ENCODE data around the gene PI4KA.
"Not testable (repeated sequence)": the region's sequence is repeated elsewhere in the genome, so short reads cannot be mapped to it uniquely, and the experiment has no call there.

Gene PI4KA

GRCh38 chr22:20904008-20904979 is 45.7 kb upstream of the PI4KA start:
- H3K27me3 ChIP-seq (ENCODE audit: insufficient read depth, low read length) = no peaks in the 10 kb centered on the region
- no peak overlapping the region for H4K91ac ChIP-seq (ENCODE audit: low read depth, low read length)
- H3K23ac ChIP-seq (ENCODE audit: low read length) = no peak overlapping the region
- no peak overlapping the region for H3K4me3 ChIP-seq (ENCODE audit: low read depth, low read length)
- no peak overlapping the region for H2BK120ac ChIP-seq (ENCODE audit: insufficient read depth, low read length, poor library complexity)
- H3K27ac ChIP-seq (ENCODE audit: low read depth, low read length) = no peak overlapping the region
- no peak overlapping the region for H4K8ac ChIP-seq (ENCODE audit: low read depth, low read length)
- H2BK12ac ChIP-seq (ENCODE audit: low read length) = no peak overlapping the region
- no peak overlapping the region for H3K4me2 ChIP-seq (ENCODE audit: low read length)
- H3K18ac ChIP-seq (ENCODE audit: low read length) = no peak overlapping the region
- H2BK5ac ChIP-seq (ENCODE audit: low read depth, low read length, poor library complexity) = no peak overlapping the region
- no peak overlapping the region for H3K4ac ChIP-seq (ENCODE audit: low read depth, low read length)
- no peaks in the 10 kb centered on the region for H3K79me2 ChIP-seq (ENCODE audit: control insufficient read depth, insufficient read depth, low read length, poor library complexity)
- no peaks in the 10 kb centered on the region for H3K4me1 ChIP-seq (ENCODE audit: control insufficient read depth in 1 of 2, insufficient read depth in 2 of 2, low read length in 2 of 2)
- peak; percentile 86 to 98 for DNase-seq
- H2AK5ac ChIP-seq (ENCODE audit: low read length) = no peak overlapping the region
- H2AFZ ChIP-seq (ENCODE audit: insufficient read depth, low read length, poor library complexity) = no peak overlapping the region
- H4K12ac ChIP-seq (ENCODE audit: low read depth, low read length) = no peak overlapping the region
- H3K9me3 ChIP-seq (ENCODE audit: insufficient read depth, low read depth, low read length) = peaks cover 1% of the 10 kb centered on the region
- WGBS (ENCODE audit: extremely low coverage, insufficient coverage, insufficient read length) = no CpG with 5 or more reads among the region's 7 CpGs
- H3K79me1 ChIP-seq (ENCODE audit: low read length) = no peaks in the 10 kb centered on the region
- H3K14ac ChIP-seq (ENCODE audit: low read length) = no peak overlapping the region
- H3K36me3 ChIP-seq (ENCODE audit: control insufficient read depth in 1 of 2, insufficient read depth in 2 of 2, low read length in 2 of 2) = no peaks in the 10 kb centered on the region
- H3K9ac ChIP-seq (ENCODE audit: low read length) = no peak overlapping the region

DNA sequence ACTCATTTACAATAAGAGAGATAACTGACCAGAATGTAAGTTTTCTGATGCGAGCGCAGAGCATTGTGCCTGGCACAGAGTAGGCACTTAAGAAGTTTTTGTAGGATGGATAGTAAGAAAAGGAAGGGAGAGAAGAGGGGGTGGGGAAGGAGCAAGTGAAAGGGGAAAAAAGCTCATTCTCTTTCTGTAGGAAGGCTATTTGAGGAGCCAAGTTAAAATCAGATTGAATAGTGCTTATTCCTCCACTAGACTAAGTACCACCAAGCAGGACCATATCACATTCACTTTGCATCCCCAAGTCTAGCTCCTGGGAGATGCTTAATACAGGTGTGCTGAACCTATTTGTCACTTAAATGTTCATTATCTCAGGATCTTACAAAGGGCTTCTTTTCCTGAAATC is 44.5 kb upstream of the PI4KA start:
- H2BK5ac ChIP-seq (ENCODE audit: low read depth, low read length, poor library complexity) = no peak overlapping the region
- no peak overlapping the region for H2BK120ac ChIP-seq (ENCODE audit: insufficient read depth, low read length, poor library complexity)
- no peak overlapping the region for H3K4me3 ChIP-seq (ENCODE audit: low read depth, low read length)
- no peak overlapping the region for H4K91ac ChIP-seq (ENCODE audit: low read depth, low read length)
- no peak overlapping the region for H3K23ac ChIP-seq (ENCODE audit: low read length)
- H3K79me1 ChIP-seq (ENCODE audit: low read length) = no peaks in the 10 kb centered on the region
- H4K12ac ChIP-seq (ENCODE audit: low read depth, low read length) = no peak overlapping the region
- H2AK5ac ChIP-seq (ENCODE audit: low read length) = no peak overlapping the region
- no peak overlapping the region for H3K9ac ChIP-seq (ENCODE audit: low read length)
- no peak overlapping the region for H4K8ac ChIP-seq (ENCODE audit: low read depth, low read length)
- H2AFZ ChIP-seq (ENCODE audit: insufficient read depth, low read length, poor library complexity) = no peak overlapping the region
- H3K4me2 ChIP-seq (ENCODE audit: low read length) = no peak overlapping the region
- H2BK12ac ChIP-seq (ENCODE audit: low read length) = no peak overlapping the region
- no peaks in the 10 kb centered on the region for H3K27me3 ChIP-seq (ENCODE audit: insufficient read depth, low read length)
- no peaks in the 10 kb centered on the region for H3K36me3 ChIP-seq (ENCODE audit: control insufficient read depth in 1 of 2, insufficient read depth in 2 of 2, low read length in 2 of 2)
- H3K27ac ChIP-seq (ENCODE audit: low read depth, low read length) = no peak overlapping the region
- no peak overlapping the region for H3K18ac ChIP-seq (ENCODE audit: low read length)
- no peak for DNase-seq
- H3K4ac ChIP-seq (ENCODE audit: low read depth, low read length) = no peak overlapping the region
- H3K9me3 ChIP-seq (ENCODE audit: insufficient read depth, low read depth, low read length) = peaks cover 1% of the 10 kb centered on the region
- no peaks in the 10 kb centered on the region for H3K79me2 ChIP-seq (ENCODE audit: control insufficient read depth, insufficient read depth, low read length, poor library complexity)
- no CpG with 5 or more reads among the region's 2 CpGs for WGBS (ENCODE audit: extremely low coverage, insufficient coverage, insufficient read length)
- H3K14ac ChIP-seq (ENCODE audit: low read length) = no peak overlapping the region
- H3K4me1 ChIP-seq (ENCODE audit: control insufficient read depth in 1 of 2, insufficient read depth in 2 of 2, low read length in 2 of 2) = no peaks in the 10 kb centered on the region

- H3K27me3 ChIP-seq (ENCODE audit: insufficient read depth, low read length); H2AFZ ChIP-seq (ENCODE audit: insufficient read depth, low read length, poor library complexity); H2BK12ac ChIP-seq (ENCODE audit: low read length); H2BK120ac ChIP-seq (ENCODE audit: insufficient read depth, low read length, poor library complexity); H3K4me1 ChIP-seq (ENCODE audit: control insufficient read depth in 1 of 2, insufficient read depth in 2 of 2, low read length in 2 of 2); H3K9me3 ChIP-seq (ENCODE audit: insufficient read depth, low read depth, low read length); H3K4me3 ChIP-seq (ENCODE audit: low read depth, low read length); H3K14ac ChIP-seq (ENCODE audit: low read length); H3K79me2 ChIP-seq (ENCODE audit: control insufficient read depth, insufficient read depth, low read length, poor library complexity); H3K9ac ChIP-seq (ENCODE audit: low read length); H4K91ac ChIP-seq (ENCODE audit: low read depth, low read length); DNase-seq; H3K23ac ChIP-seq (ENCODE audit: low read length); H3K36me3 ChIP-seq (ENCODE audit: control insufficient read depth in 1 of 2, insufficient read depth in 2 of 2, low read length in 2 of 2); H3K79me1 ChIP-seq (ENCODE audit: low read length); H2BK5ac ChIP-seq (ENCODE audit: low read depth, low read length, poor library complexity); H4K8ac ChIP-seq (ENCODE audit: low read depth, low read length); H4K12ac ChIP-seq (ENCODE audit: low read depth, low read length); H3K4ac ChIP-seq (ENCODE audit: low read depth, low read length); H3K18ac ChIP-seq (ENCODE audit: low read length); H3K4me2 ChIP-seq (ENCODE audit: low read length); H2AK5ac ChIP-seq (ENCODE audit: low read length); H3K27ac ChIP-seq (ENCODE audit: low read depth, low read length): not testable (repeated sequence)
- no CpG with 5 or more reads among the region's 18 CpGs for WGBS (ENCODE audit: extremely low coverage, insufficient coverage, insufficient read length)
Observed at GRCh38 chr22:20901093-20902033, 42.8 kb upstream of the PI4KA start.

GRCh38 chr22:20899827-20900423 is 41.3 kb upstream of the PI4KA start:
- no peak for DNase-seq
- H3K14ac ChIP-seq (ENCODE audit: low read length) = no peak overlapping the region
- no peaks in the 10 kb centered on the region for H3K79me2 ChIP-seq (ENCODE audit: control insufficient read depth, insufficient read depth, low read length, poor library complexity)
- H3K9ac ChIP-seq (ENCODE audit: low read length) = no peak overlapping the region
- H3K23ac ChIP-seq (ENCODE audit: low read length) = no peak overlapping the region
- H2BK5ac ChIP-seq (ENCODE audit: low read depth, low read length, poor library complexity) = no peak overlapping the region
- H3K4me2 ChIP-seq (ENCODE audit: low read length) = no peak overlapping the region
- H2BK120ac ChIP-seq (ENCODE audit: insufficient read depth, low read length, poor library complexity) = no peak overlapping the region
- no peaks in the 10 kb centered on the region for H3K79me1 ChIP-seq (ENCODE audit: low read length)
- no peak overlapping the region for H4K8ac ChIP-seq (ENCODE audit: low read depth, low read length)
- no peak overlapping the region for H3K18ac ChIP-seq (ENCODE audit: low read length)
- H3K36me3 ChIP-seq (ENCODE audit: control insufficient read depth in 1 of 2, insufficient read depth in 2 of 2, low read length in 2 of 2) = no peaks in the 10 kb centered on the region
- H2AFZ ChIP-seq (ENCODE audit: insufficient read depth, low read length, poor library complexity) = no peak overlapping the region
- H4K91ac ChIP-seq (ENCODE audit: low read depth, low read length) = no peak overlapping the region
- no peak overlapping the region for H3K4ac ChIP-seq (ENCODE audit: low read depth, low read length)
- no peak overlapping the region for H3K4me3 ChIP-seq (ENCODE audit: low read depth, low read length)
- H3K4me1 ChIP-seq (ENCODE audit: control insufficient read depth in 1 of 2, insufficient read depth in 2 of 2, low read length in 2 of 2) = no peaks in the 10 kb centered on the region
- WGBS (ENCODE audit: extremely low coverage, insufficient coverage, insufficient read length) = no CpG with 5 or more reads among the region's 7 CpGs
- H3K27me3 ChIP-seq (ENCODE audit: insufficient read depth, low read length) = no peaks in the 10 kb centered on the region
- peaks cover 1% of the 10 kb centered on the region for H3K9me3 ChIP-seq (ENCODE audit: insufficient read depth, low read depth, low read length)
- H2BK12ac ChIP-seq (ENCODE audit: low read length) = no peak overlapping the region
- no peak overlapping the region for H4K12ac ChIP-seq (ENCODE audit: low read depth, low read length)
- H2AK5ac ChIP-seq (ENCODE audit: low read length) = no peak overlapping the region
- H3K27ac ChIP-seq (ENCODE audit: low read depth, low read length) = no peak overlapping the region
